ENCODE results near the gene APOBEC3A. TPM values are rescaled to one million over a fixed set of nuclear protein-coding genes. Genes with fewer than 3 reads are reported as not detected.
"Not testable (repeated sequence)": the region's sequence is repeated elsewhere in the genome, so short reads cannot be mapped to it uniquely, and the experiment has no call there.

APOBEC3A gene
- total RNA-seq, 1 donor from 2014 or later, result 9.0 TPM

- DNase-seq (no peak), ATAC-seq (no peak)
- no peak overlapping the region for H3K4me3 ChIP-seq
- no peaks in the 10 kb centered on the region for H3K9me3 ChIP-seq
- no peak overlapping the region for H3K27ac ChIP-seq
- peaks cover 3% of the 10 kb centered on the region for H3K4me1 ChIP-seq
- no peaks in the 10 kb centered on the region for H3K36me3 ChIP-seq
- H3K27me3 ChIP-seq, result no peaks in the 10 kb centered on the region
- TF ChIP-seq, protein P1, sequence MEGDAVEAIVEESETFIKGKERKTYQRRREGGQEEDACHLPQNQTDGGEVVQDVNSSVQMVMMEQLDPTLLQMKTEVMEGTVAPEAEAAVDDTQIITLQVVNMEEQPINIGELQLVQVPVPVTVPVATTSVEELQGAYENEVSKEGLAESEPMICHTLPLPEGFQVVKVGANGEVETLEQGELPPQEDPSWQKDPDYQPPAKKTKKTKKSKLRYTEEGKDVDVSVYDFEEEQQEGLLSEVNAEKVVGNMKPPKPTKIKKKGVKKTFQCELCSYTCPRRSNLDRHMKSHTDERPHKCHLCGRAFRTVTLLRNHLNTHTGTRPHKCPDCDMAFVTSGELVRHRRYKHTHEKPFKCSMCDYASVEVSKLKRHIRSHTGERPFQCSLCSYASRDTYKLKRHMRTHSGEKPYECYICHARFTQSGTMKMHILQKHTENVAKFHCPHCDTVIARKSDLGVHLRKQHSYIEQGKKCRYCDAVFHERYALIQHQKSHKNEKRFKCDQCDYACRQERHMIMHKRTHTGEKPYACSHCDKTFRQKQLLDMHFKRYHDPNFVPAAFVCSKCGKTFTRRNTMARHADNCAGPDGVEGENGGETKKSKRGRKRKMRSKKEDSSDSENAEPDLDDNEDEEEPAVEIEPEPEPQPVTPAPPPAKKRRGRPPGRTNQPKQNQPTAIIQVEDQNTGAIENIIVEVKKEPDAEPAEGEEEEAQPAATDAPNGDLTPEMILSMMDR (IDR thresholded peaks at IDR 0.05), result no peak
- intact Hi-C loops (cut with DNase I), result no loop called here
These were observed 858 bp upstream of the APOBEC3A start for GRCh38 chr22:38956551-38956950.

DNA sequence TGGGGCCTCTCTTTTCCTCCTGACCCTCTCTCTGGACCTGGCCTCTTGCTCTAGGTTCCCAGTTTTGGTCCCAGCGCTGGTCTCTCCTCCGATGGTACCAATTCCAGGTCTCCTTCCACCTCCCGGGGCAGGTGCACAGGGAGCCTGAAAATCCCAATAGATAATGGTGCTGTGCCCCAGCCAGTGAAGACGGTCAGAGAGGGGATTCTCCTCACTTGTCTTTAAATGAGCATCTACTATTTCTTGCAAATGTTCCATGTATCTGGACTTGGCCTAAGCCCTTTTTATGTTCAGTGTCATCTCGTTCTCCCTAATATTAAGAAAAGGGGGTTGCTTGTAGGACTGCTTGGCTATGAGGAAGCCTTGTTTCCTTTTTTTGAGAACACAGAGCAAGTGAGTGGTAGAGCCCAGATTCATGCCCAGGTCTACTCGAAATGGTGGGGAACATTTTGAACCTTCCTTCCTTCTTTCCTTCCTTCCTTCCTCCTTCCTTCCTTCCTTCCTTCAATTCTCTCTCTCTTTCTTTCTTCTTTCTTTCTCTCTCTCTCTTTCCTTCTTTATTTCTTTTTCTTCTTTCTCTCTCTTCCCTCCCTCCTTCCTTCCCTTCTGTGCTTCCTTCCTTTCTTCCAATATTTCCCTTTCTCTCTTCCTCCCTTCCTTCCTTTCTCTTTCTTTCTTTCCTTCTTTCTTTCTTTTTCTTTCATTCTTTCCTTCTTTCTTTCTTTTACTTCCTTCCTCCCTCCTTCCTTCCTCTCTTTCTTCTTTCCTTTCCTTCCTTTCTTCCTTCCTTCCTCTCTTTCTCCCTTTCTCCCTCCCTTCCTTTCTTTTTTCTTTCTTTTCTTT, 620 bp downstream of the APOBEC3A start:
- ATAC-seq (no peak), DNase-seq (no peak)
- no peak overlapping the region for H3K27ac ChIP-seq
- TF ChIP-seq, protein P1 (IDR thresholded peaks at IDR 0.05), result no peak
- no peaks in the 10 kb centered on the region for H3K27me3 ChIP-seq
- intact Hi-C loops (cut with DNase I), result no loop called here
- H3K36me3 ChIP-seq, result no peaks in the 10 kb centered on the region
- H3K4me3 ChIP-seq, result no peak overlapping the region
- peaks cover 3% of the 10 kb centered on the region for H3K4me1 ChIP-seq
- H3K9me3 ChIP-seq, result no peaks in the 10 kb centered on the region

DNA sequence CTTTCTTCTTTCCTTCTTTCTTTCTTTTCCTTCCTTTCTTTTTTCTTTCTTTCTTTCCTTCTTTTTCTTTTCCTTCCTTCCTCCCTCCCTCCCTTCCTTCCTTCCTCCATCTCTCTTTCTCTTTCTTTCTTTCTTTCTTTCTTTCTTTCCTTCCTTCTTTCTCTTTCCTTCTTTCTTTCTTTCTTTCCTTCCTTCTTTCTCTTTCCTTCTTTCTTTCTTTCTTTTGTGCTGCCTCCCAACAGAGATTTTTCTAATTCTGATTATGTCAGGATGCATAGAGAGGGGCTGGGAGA, 1.2 kb downstream of the APOBEC3A start:
- H3K27me3 ChIP-seq; H3K4me3 ChIP-seq; H3K9me3 ChIP-seq; ATAC-seq; H3K4me1 ChIP-seq; H3K27ac ChIP-seq; H3K36me3 ChIP-seq; intact Hi-C loops (cut with DNase I); DNase-seq: not testable (repeated sequence)

DNA sequence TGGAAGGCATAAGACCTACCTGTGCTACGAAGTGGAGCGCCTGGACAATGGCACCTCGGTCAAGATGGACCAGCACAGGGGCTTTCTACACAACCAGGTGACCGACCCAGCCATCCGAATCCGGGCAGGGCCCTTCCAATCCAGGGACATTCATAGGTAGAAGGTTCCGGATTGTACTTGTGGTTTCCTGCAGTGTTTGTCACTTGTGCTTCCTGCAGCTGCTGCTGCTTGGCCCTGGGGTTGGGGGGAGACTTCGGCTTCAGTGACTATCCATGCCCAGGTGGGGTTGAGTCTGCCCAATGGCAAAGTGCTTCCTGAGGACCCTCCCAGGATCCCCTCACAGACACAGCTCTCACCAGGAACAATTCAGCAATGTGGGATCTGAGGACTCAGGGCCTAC, 2.2 kb downstream of the APOBEC3A start:
- Histone ChIP-seq H3K9me3 (no peaks in the 10 kb centered on the region), H3K4me3 (no peak overlapping the region), H3K27me3 (no peaks in the 10 kb centered on the region), H3K27ac (no peak overlapping the region), H3K4me1 (no peaks in the 10 kb centered on the region), H3K36me3 (no peaks in the 10 kb centered on the region)
- ATAC-seq (no peak), DNase-seq (no peak)
- intact Hi-C loops (cut with DNase I), result no loop called here
- TF ChIP-seq, protein P1 (IDR thresholded peaks at IDR 0.05), result no peak

DNA sequence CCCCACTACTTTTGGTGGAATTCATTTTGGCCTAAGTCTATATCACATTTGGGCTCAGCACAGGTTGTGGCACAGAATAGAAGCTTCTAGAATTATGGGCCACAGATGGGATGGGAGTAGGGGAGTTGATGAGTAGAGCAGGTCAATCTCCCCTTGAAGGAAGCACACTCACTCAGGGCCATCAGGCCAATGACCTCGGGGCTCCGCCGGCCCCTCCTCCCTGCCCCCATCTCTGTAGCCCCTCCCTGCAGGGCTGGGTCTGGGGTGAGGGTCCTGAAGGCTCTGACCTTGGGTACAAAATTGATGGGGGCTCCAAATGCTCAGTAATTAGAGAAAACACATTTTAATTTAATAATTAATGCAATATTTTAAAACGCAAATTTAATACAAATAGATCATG, 3.3 kb downstream of the APOBEC3A start:
- H3K4me3 ChIP-seq; ATAC-seq; H3K36me3 ChIP-seq; intact Hi-C loops (cut with DNase I); H3K9me3 ChIP-seq; DNase-seq; H3K27ac ChIP-seq; H3K27me3 ChIP-seq; H3K4me1 ChIP-seq: not testable (repeated sequence)

DNA sequence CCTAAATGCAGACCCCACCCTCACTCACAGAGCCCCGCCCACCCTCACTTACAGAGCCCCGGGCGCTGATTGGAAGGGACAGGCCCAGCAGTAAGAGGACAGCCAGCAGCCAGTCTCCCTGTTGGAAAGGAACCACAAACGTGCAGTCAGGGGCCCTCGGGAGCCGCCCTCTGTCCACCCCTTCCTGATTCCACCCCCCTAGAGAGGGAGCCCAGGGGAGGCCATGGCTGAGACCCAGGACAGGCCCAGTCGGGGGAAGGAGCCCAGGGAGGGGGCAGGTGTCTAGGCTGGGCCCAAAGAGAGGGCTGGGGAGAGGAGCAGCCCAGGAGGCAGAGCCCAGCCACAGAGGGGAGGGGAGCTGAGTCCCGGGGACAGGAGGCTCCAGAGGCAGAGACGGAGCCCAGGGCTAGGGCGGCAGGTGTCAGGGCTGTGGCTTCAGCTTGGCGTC, 5.9 kb downstream of the APOBEC3A start:
- H3K9me3 ChIP-seq; H3K4me1 ChIP-seq; H3K36me3 ChIP-seq; H3K27ac ChIP-seq; H3K4me3 ChIP-seq; H3K27me3 ChIP-seq; intact Hi-C loops (cut with DNase I); DNase-seq: not testable (repeated sequence)
- peak; percentile 8 for ATAC-seq

DNA sequence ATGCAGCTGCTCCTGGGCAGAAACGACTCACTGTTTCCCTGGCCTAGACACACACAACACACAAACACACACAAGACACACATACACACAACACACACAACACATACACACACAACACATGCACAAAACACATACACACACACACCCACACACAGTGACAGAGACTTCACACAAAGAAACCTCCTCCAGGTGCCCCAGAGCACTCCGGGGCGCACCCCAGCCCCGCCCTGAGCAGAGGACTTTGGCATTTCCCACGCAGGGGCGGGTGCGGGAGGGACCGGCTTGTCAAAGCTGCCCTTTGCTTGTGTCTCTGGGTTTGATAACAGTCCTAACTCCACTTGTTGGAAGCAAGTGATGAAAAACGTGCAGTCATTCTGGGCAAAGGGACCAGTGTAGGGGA, 6.5 kb downstream of the APOBEC3A start:
- no peaks in the 10 kb centered on the region for H3K4me1 ChIP-seq
- no peak overlapping the region for H3K4me3 ChIP-seq
- H3K27me3 ChIP-seq, result no peaks in the 10 kb centered on the region
- TF ChIP-seq, protein P1 (IDR thresholded peaks at IDR 0.05), result no peak
- H3K9me3 ChIP-seq, result no peaks in the 10 kb centered on the region
- no peaks in the 10 kb centered on the region for H3K36me3 ChIP-seq
- ATAC-seq, result peak; percentile 7
- intact Hi-C loops (cut with DNase I), result no loop called here
- H3K27ac ChIP-seq, result no peak overlapping the region
- DNase-seq, result no peak

Measured in upper lobe of right lung (tissue), 1 donor.